GM19397 (cell line): ENCODE measurements around the gene PPEF1.

Experiments used
- ATAC-seq: cut with Tn5 transposase; IDR thresholded peaks from one replicate; pipeline ENCODE4 v1.9.1; 2021; ENCODE audit warnings: mild to moderate bottlenecking, moderate library complexity; ENCODE audit not compliant: unreplicated experiment

PPEF1 gene

GRCh38 chrX:18707426-18708049, at the start of gene PPEF1:
Gene PPEF1 (plus strand): TSS chrX:18707645. CDS start chrX:18707781, 136 bp downstream.
- ATAC-seq = no peak

- no peak for ATAC-seq
These were observed 46.2 kb upstream of the PPEF1 start for GRCh38 chrX:18661273-18661672.

- no peak for ATAC-seq
These were observed 42.5 kb upstream of the PPEF1 start for GRCh38 chrX:18664947-18665346.

- no peak for ATAC-seq
These were observed 40.8 kb upstream of the PPEF1 start for GRCh38 chrX:18666614-18667013.

GRCh38 chrX:18668071-18668835, 39.2 kb upstream of the PPEF1 start:
- no peak for ATAC-seq

- no peak for ATAC-seq
These were observed 35.4 kb upstream of the PPEF1 start, which contains the start of gene RS1 for GRCh38 chrX:18672008-18672407. Gene RS1 (minus strand): TSS chrX:18672108. CDS start chrX:18672068, 40 bp downstream.

- peak; percentile 33 for ATAC-seq
These were observed 33.0 kb upstream of the PPEF1 start for GRCh38 chrX:18674417-18674787.

- peak; percentile 79 for ATAC-seq
These were observed 32.4 kb upstream of the PPEF1 start for GRCh38 chrX:18674788-18675735.

GRCh38 chrX:18676050-18676449, 31.4 kb upstream of the PPEF1 start:
- ATAC-seq = no peak

- ATAC-seq = no peak
These were observed 31.0 kb upstream of the PPEF1 start for GRCh38 chrX:18676470-18676869.

- no peak for ATAC-seq
These were observed 30.1 kb upstream of the PPEF1 start for GRCh38 chrX:18677161-18677869.

- ATAC-seq = no peak
These were observed 25.4 kb upstream of the PPEF1 start for GRCh38 chrX:18681996-18682395.

- ATAC-seq = no peak
These were observed 24.5 kb upstream of the PPEF1 start for GRCh38 chrX:18682979-18683387.

- ATAC-seq = no peak
These were observed 19.5 kb upstream of the PPEF1 start for GRCh38 chrX:18687856-18688495.

GRCh38 chrX:18691431-18691830, 16.0 kb upstream of the PPEF1 start:
- no peak for ATAC-seq

- no peak for ATAC-seq
These were observed 14.9 kb upstream of the PPEF1 start for GRCh38 chrX:18692541-18692940.

- no peak for ATAC-seq
These were observed 10.8 kb upstream of the PPEF1 start for GRCh38 chrX:18696653-18697052.

GRCh38 chrX:18698737-18699650, 8.5 kb upstream of the PPEF1 start:
- ATAC-seq = no peak
